GM12878 (cell line): Measurements from ENCODE around the gene EEPD1. TPM values are rescaled to one million over a fixed set of nuclear protein-coding genes. Genes with fewer than 3 reads are reported as not detected.

Experiments
- ATAC-seq: fragments of 200-7000 bp; cut with Tn5 transposase; 3 replicates; pipeline ENCODE4 v1.9.1; 2020; ENCODE audit warnings: mild to moderate bottlenecking, moderate library complexity
- BruUV-seq: library from RNA; stranded (reverse); fragments of 400-500 nt; replicated peaks from 2 replicates; lab custom pipeline; 2021; lab: Mats Ljungman, UMichigan
- CTCF ChIA-PET: fragments of 300-600 bp; sonication (Branson Sonifier 250); formaldehyde crosslinking; extraction: SDS; loops from one replicate; lab custom pipeline; 2021; ENCODE audit warnings: inconsistent platforms; lab: Yijun Ruan, JAX
- POLR2A ChIA-PET: fragments of 350-600 bp; formaldehyde crosslinking; extraction: SDS; loops from one replicate; lab custom pipeline; 2021; ENCODE audit warnings: inconsistent platforms; lab: Charles Lee
- RAD21 ChIA-PET: fragments of 300-600 bp; sonication (Branson Sonifier 250); formaldehyde crosslinking; loops from one replicate; lab custom pipeline; 2023; ENCODE audit warnings: antibody characterized with exemption; ENCODE audit not compliant: unreplicated experiment; lab: Charles Lee
- SMC1A ChIA-PET: fragments of 300-600 bp; sonication (Branson Sonifier 250); formaldehyde crosslinking; loops from one replicate; lab custom pipeline; 2023; ENCODE audit not compliant: unreplicated experiment, uncharacterized antibody; lab: Charles Lee
- DNase-seq: peaks from one replicate; pipeline ENCODE4 v3.0.0-alpha.2; 2011; ENCODE audit warnings: low read depth, low spot score
- FAIRE-seq: peaks from 3 replicates; lab custom pipeline; 2011; peaks lifted over from hg19 to GRCh38; lab: Jason Lieb, UNC
- H2AFZ ChIP-seq: 2 replicates; pipeline ENCODE4 v1.6.0; 2011; ENCODE audit warnings: low read depth, low read length, control low read depth; ENCODE audit not compliant: control insufficient read depth
- H3K27ac ChIP-seq: 2 replicates; pipeline ENCODE4 v1.5.1; 2011; ENCODE audit warnings: control low read depth; ENCODE audit not compliant: control insufficient read depth, insufficient read depth
- H3K27me3 ChIP-seq, 2 experiments: replicated peaks in 1 of 2; 2 replicates each; pipeline versions ENCODE4 v1.6.0 to v1.6.1; 2011; ENCODE audit warnings: low read length in 1 of 2; ENCODE audit not compliant: control insufficient read depth in 2 of 2, insufficient read depth in 2 of 2
- H3K36me3 ChIP-seq, 2 experiments: 2 replicates each; pipeline ENCODE4 v1.5.1; 2011; ENCODE audit warnings: low read length in 1 of 2; ENCODE audit not compliant: control insufficient read depth in 2 of 2, insufficient read depth in 2 of 2
- H3K4me1 ChIP-seq: 2 replicates; pipeline ENCODE4 v1.6.1; 2011; ENCODE audit warnings: mild to moderate bottlenecking, low read length, moderate library complexity, mixed read lengths; ENCODE audit not compliant: control insufficient read depth, insufficient read depth
- H3K4me2 ChIP-seq: 2 replicates; pipeline ENCODE4 v1.6.0; 2011; ENCODE audit warnings: control low read depth; ENCODE audit not compliant: control insufficient read depth, insufficient read depth
- H3K4me3 ChIP-seq: fragments of 200-600 bp; sonication (generic); 2 replicates; pipeline ENCODE4 v1.5.1; 2016
- H3K79me2 ChIP-seq: 2 replicates; pipeline ENCODE4 v1.6.0; 2011; ENCODE audit warnings: low read length; ENCODE audit not compliant: control insufficient read depth, insufficient read depth
- H3K9ac ChIP-seq: 2 replicates; pipeline ENCODE4 v1.8.0; 2011; ENCODE audit warnings: low read length, control low read depth, mixed read lengths; ENCODE audit not compliant: control insufficient read depth, insufficient read depth
- H3K9me3 ChIP-seq: replicated peaks from 3 replicates; pipeline ENCODE4 v1.5.1; 2011; ENCODE audit warnings: mild to moderate bottlenecking, low read length; ENCODE audit not compliant: control insufficient read depth, insufficient read depth
- H4K20me1 ChIP-seq: 2 replicates; pipeline ENCODE4 v1.6.0; 2011; ENCODE audit not compliant: control insufficient read depth, insufficient read depth
- E2F4 ChIP-seq: IDR thresholded peaks from 2 replicates; pipeline ENCODE4 v1.6.1; 2012; ENCODE audit warnings: low read depth, low read length, improper control_type of control experiment
- HDAC2 ChIP-seq: fragments of 200-600 bp; sonication (generic); IDR thresholded peaks from 2 replicates; pipeline ENCODE4 v1.6.1; 2017
- KDM1A ChIP-seq: fragments of 200-600 bp; sonication (generic); IDR thresholded peaks from 2 replicates; pipeline ENCODE4 v1.6.1; 2016; ENCODE audit warnings: borderline replicate concordance
- MTA2 ChIP-seq: fragments of 450-650 bp; IDR thresholded peaks from 2 replicates; pipeline ENCODE4 v1.6.1; 2016; ENCODE audit warnings: low read depth, mild to moderate bottlenecking, moderate library complexity
- MTA3 ChIP-seq: IDR thresholded peaks from 2 replicates; pipeline ENCODE4 v1.6.1; 2012; ENCODE audit warnings: low read length, inconsistent platforms, borderline replicate concordance
- NKRF ChIP-seq: fragments of 450-650 bp; conservative IDR thresholded peaks from 2 replicates; pipeline ENCODE4 v1.6.1; 2017; ENCODE audit warnings: mild to moderate bottlenecking, moderate library complexity
- PRDM15 ChIP-seq: fragments of 450-650 bp; formaldehyde crosslinking; IDR thresholded peaks from 2 replicates; pipeline ENCODE4 v1.4.0; 2020; ENCODE audit warnings: mild to moderate bottlenecking, moderate library complexity
- SIN3A ChIP-seq: IDR thresholded peaks from 2 replicates; pipeline ENCODE4 v1.6.1; 2012; ENCODE audit warnings: low read depth, low read length, improper control_type of control experiment
- SMC3 ChIP-seq: IDR thresholded peaks from 2 replicates; pipeline ENCODE4 v1.6.1; 2011; ENCODE audit warnings: low read length, improper control_type of control experiment, borderline replicate concordance
- SREBF2 ChIP-seq: IDR thresholded peaks from 2 replicates; pipeline ENCODE4 v1.6.1; 2012; ENCODE audit warnings: mild to moderate bottlenecking, low read length
- STAT3 ChIP-seq: IDR thresholded peaks from 2 replicates; pipeline ENCODE4 v1.6.1; 2011; ENCODE audit warnings: low read depth, low read length, improper control_type of control experiment
- TCF3 ChIP-seq: IDR thresholded peaks from 2 replicates; pipeline ENCODE4 v1.6.1; 2012; ENCODE audit warnings: low read depth, mild to moderate bottlenecking, low read length, borderline replicate concordance; ENCODE audit not compliant: insufficient read depth
- YBX1 ChIP-seq: fragments of 450-650 bp; IDR thresholded peaks from 2 replicates; pipeline ENCODE4 v1.6.1; 2016; ENCODE audit warnings: antibody characterized with exemption
- ZBTB33 ChIP-seq: fragments of 450-650 bp; IDR thresholded peaks from 2 replicates; pipeline ENCODE4 v1.6.1; 2017; ENCODE audit warnings: mild to moderate bottlenecking
- ZSCAN29 ChIP-seq: fragments of 450-650 bp; IDR thresholded peaks from 2 replicates; pipeline ENCODE4 v1.6.1; 2017; ENCODE audit warnings: mild to moderate bottlenecking, moderate library complexity
- WGBS: methylation state at CpG from one replicate; pipeline ENCODE4 v1.1.6; 2016; ENCODE audit warnings: low lambda C conversion rate; ENCODE audit not compliant: insufficient replicate concordance, insufficient coverage; ENCODE audit errors: missing lambda C conversion rate; 5-methylcytosine and 5-hydroxymethylcytosine counted together
- in situ Hi-C: fragments of 300-500 bp; cut with MboI; formaldehyde crosslinking; loops from 9 replicates; pipeline ENCODE4 v1.14.3; 2018; ENCODE audit warnings: mixed read lengths
- intact Hi-C: fragments of 100-400 bp; cut with micrococcal nuclease; formaldehyde crosslinking; loops from one replicate; pipeline ENCODE4 v1.14.2; 2022; ENCODE audit not compliant: unreplicated experiment
- polyA plus RNA-seq, 11 experiments: library from polyadenylated mRNA; depleted of rRNA in 4 of 11; unstranded in 6 of 11; stranded (reverse) in 5 of 11; fragments of >200 nt; fragmentation: Nextera tagmentation in 4 of 11; fragmentation: Illumina TruSeq in 1 of 11; extraction: Ambion mirVana in 4 of 11; extraction: Trizol in 1 of 11; gene quantifications; 1 replicate in 1 of 11; 2 replicates in 10 of 11; pipeline versions ENCODE4 v1.2.1 to v1.2.3, GENCODE V29; 2011 to 2016; ENCODE audit warnings: inconsistent platforms in 2 of 11, missing spikeins in 2 of 11, low read depth in 1 of 11
- total RNA-seq, 4 experiments: library from RNA; depleted of rRNA in 3 of 4; stranded (reverse); fragments of >200 nt in 3 of 4; fragmentation: Illumina TruSeq in 1 of 4; extraction: Trizol in 1 of 4; gene quantifications; 2 replicates each; pipeline versions ENCODE4 v1.2.1 to v1.2.3, GENCODE V29; 2013 to 2021

The EEPD1 gene
- total and polyA plus RNA-seq, 10 of the 15 experiments (the other 5 are each of a cell fraction or from before 2014, with no cell fraction given): 0.24 to 2.8 (median 0.86) TPM; not detected in 1

- no TSS peak for BruUV-seq
- H3K27me3 ChIP-seq: no peaks in the 10 kb centered on the region
- ChIA-PET RAD21 (interaction anchor here (1.1 to 3.6 kb wide), 6 partner anchors 17 to 609 kb away, joined by 3 to 33 read pairs (median 9); no protein-coding TSS in a partner anchor), POLR2A (no interaction called here), CTCF (interaction anchor here (0.5 to 4.0 kb wide), 27 partner anchors 9 to 940 kb away, joined by 3 to 52 read pairs (median 6); no protein-coding TSS in a partner anchor), SMC1A (interaction anchor here (1.0 to 5.0 kb wide), 7 partner anchors 12 to 332 kb away, joined by 3 to 39 read pairs (median 5); no protein-coding TSS in a partner anchor)
- no peak overlapping the region for H3K4me2 ChIP-seq
- H3K27ac ChIP-seq: no peak overlapping the region
- DNase-seq (no peak), ATAC-seq (no peak), FAIRE-seq (no peak)
- in situ Hi-C loops: no loop called here
- H3K9me3 ChIP-seq: no peaks in the 10 kb centered on the region; the same call in 2 of the 3 replicates
- WGBS: 29% methylated on average over 8 of the region's 8 CpGs
- no peaks in the 10 kb centered on the region for H3K36me3 ChIP-seq
- H2AFZ ChIP-seq: no peak overlapping the region
- no peak overlapping the region for H3K4me3 ChIP-seq
- H4K20me1 ChIP-seq: no peaks in the 10 kb centered on the region
- intact Hi-C loops: loop anchor here (2.0 kb wide), 1 partner anchor 401 kb away; no protein-coding TSS in a partner anchor
- H3K9ac ChIP-seq: no peak overlapping the region
- no peaks in the 10 kb centered on the region for H3K79me2 ChIP-seq
- no peaks in the 10 kb centered on the region for H3K4me1 ChIP-seq
- no peak for TF ChIP-seq YBX1
- TF ChIP-seq STAT3: no peak
- TF ChIP-seq SMC3: no peak
- no peak for TF ChIP-seq SREBF2
- TF ChIP-seq TCF3: no peak
- TF ChIP-seq PRDM15 (CRISPR knock-in tag): no peak
- no peak for TF ChIP-seq KDM1A
- no peak for TF ChIP-seq MTA2
- TF ChIP-seq NKRF: no peak
- TF ChIP-seq MTA3: no peak
- TF ChIP-seq SIN3A: no peak
- TF ChIP-seq HDAC2: no peak
- TF ChIP-seq ZSCAN29: no peak
- TF ChIP-seq ZBTB33: no peak
- TF ChIP-seq E2F4: no peak
These were observed 165.1 kb downstream of the EEPD1 start for GRCh38 chr7:36318116-36318515.
